SK-N-SH (cell line): Measurements from ENCODE around the gene BCL11B. TPM values are rescaled to one million over a fixed set of nuclear protein-coding genes. Genes with fewer than 3 reads are reported as not detected.

ENCODE experiments used
- CTCF ChIA-PET: fragments of 300-600, 350-600 bp; formaldehyde crosslinking; extraction: SDS; loops from one replicate; lab custom pipeline; 2021; lab: Yijun Ruan, JAX
- POLR2A ChIA-PET: fragments of 350-600 bp; sonication (Branson Sonifier 250); formaldehyde crosslinking; extraction: SDS; loops from one replicate; lab custom pipeline; 2020; ENCODE audit warnings: antibody characterized with exemption, inconsistent platforms; lab: Yijun Ruan, JAX
- DNase-seq: peaks from one replicate; pipeline ENCODE4 v3.0.0; 2012
- H2AFZ ChIP-seq: fragments of 200-600 bp; sonication (generic); 2 replicates; pipeline ENCODE4 v1.8.1; 2016; ENCODE audit warnings: antibody characterized with exemption, mild to moderate bottlenecking, low read depth
- H3F3A ChIP-seq: fragments of 200-600 bp; sonication (generic); replicated peaks from 2 replicates; pipeline ENCODE3; 2016; ENCODE audit warnings: antibody characterized with exemption, mild to moderate bottlenecking; ENCODE audit not compliant: insufficient read depth
- H3K27ac ChIP-seq, 2 experiments: fragments of 200-500 bp in 1 of 2; fragments of 200-600 bp in 1 of 2; sonication (Bioruptor generic) in 1 of 2; sonication (generic), shearing (Covaris generic) in 1 of 2; 2 replicates each; pipeline versions ENCODE4 v1.5.1 to v1.6.1; 2014 to 2016; ENCODE audit warnings: low read depth in 2 of 2, inconsistent platforms in 1 of 2, low read length in 1 of 2, mild to moderate bottlenecking in 1 of 2, mixed read lengths in 1 of 2
- H3K27me3 ChIP-seq: fragments of 200-600 bp; sonication (generic), shearing (Covaris generic); 2 replicates; pipeline ENCODE4 v1.6.1; 2016; ENCODE audit warnings: mixed run types; ENCODE audit not compliant: insufficient read depth
- H3K36me3 ChIP-seq, 2 experiments: fragments of 200-500 bp in 1 of 2; fragments of 200-600 bp in 1 of 2; sonication (Bioruptor generic) in 1 of 2; sonication (generic) in 1 of 2; replicated peaks in 1 of 2; 2 replicates each; pipeline versions ENCODE3 to v1.5.1; 2014 to 2016; ENCODE audit warnings: low read length in 1 of 2, mild to moderate bottlenecking in 1 of 2; ENCODE audit not compliant: insufficient read depth in 2 of 2, control insufficient read depth in 1 of 2
- H3K4me1 ChIP-seq, 2 experiments: fragments of 200-500 bp in 1 of 2; fragments of 200-600 bp in 1 of 2; sonication (Bioruptor generic) in 1 of 2; sonication (generic), shearing (Covaris generic) in 1 of 2; 2 replicates each; pipeline versions ENCODE4 v1.5.1 to v1.6.1; 2014 to 2016; ENCODE audit warnings: low read depth in 1 of 2, low read length in 1 of 2, mixed run types in 1 of 2; ENCODE audit not compliant: insufficient read depth in 2 of 2, control insufficient read depth in 1 of 2
- H3K4me2 ChIP-seq: fragments of 200-600 bp; sonication (generic), shearing (Covaris generic); 2 replicates; pipeline ENCODE4 v1.6.1; 2017; ENCODE audit warnings: mixed run types
- H3K4me3 ChIP-seq, 2 experiments: fragments of 200-500 bp in 1 of 2; fragments of 200-600 bp in 1 of 2; sonication (Bioruptor generic) in 1 of 2; sonication (generic), shearing (Covaris generic) in 1 of 2; 2 replicates each; pipeline versions ENCODE4 v1.5.1 to v1.8.1; 2014 to 2016; ENCODE audit warnings: low read depth in 2 of 2, inconsistent platforms in 1 of 2, low read length in 1 of 2, mild to moderate bottlenecking in 1 of 2, mixed read lengths in 1 of 2, moderate library complexity in 1 of 2
- H3K79me2 ChIP-seq: fragments of 200-600 bp; sonication (generic); 2 replicates; pipeline ENCODE4 v1.8.1; 2017; ENCODE audit warnings: mild to moderate bottlenecking; ENCODE audit not compliant: insufficient read depth
- H3K9ac ChIP-seq: fragments of 200-600 bp; sonication (generic); 2 replicates; pipeline ENCODE4 v1.6.1; 2017; ENCODE audit warnings: mixed run types
- H3K9me2 ChIP-seq: fragments of 200-600 bp; sonication (generic); 2 replicates; pipeline ENCODE4 v1.6.1; 2017; ENCODE audit warnings: mixed run types
- H3K9me3 ChIP-seq: fragments of 200-600 bp; sonication (generic); 2 replicates; pipeline ENCODE4 v1.6.1; 2017; ENCODE audit warnings: mixed run types, mild to moderate bottlenecking, moderate library complexity
- H4K20me1 ChIP-seq: fragments of 200-600 bp; sonication (generic); 2 replicates; pipeline ENCODE4 v1.6.1; 2017; ENCODE audit warnings: mild to moderate bottlenecking, mixed run types; ENCODE audit not compliant: insufficient read depth
- EP300 ChIP-seq, 2 experiments: IDR thresholded peaks; 2 replicates each; pipeline versions ENCODE4 v1.4.0 to v1.6.1; 2012; ENCODE audit warnings: borderline replicate concordance in 1 of 2, low read depth in 1 of 2, low read length in 1 of 2
- EZH2phosphoT487 ChIP-seq: fragments of 200-600 bp; sonication (generic); IDR thresholded peaks from 2 replicates; pipeline ENCODE4 v1.6.1; 2017; ENCODE audit warnings: low read depth, mixed run types, mild to moderate bottlenecking, antibody characterized with exemption, moderate library complexity, borderline replicate concordance
- FOSL2 ChIP-seq: IDR thresholded peaks from 2 replicates; pipeline ENCODE4 v1.4.0; 2012; ENCODE audit warnings: low read depth, mild to moderate bottlenecking, moderate library complexity, borderline replicate concordance
- FOXJ3 ChIP-seq: sonication (generic); formaldehyde crosslinking; IDR thresholded peaks from 2 replicates; pipeline ENCODE4 v1.5.1; 2020; ENCODE audit warnings: mild to moderate bottlenecking, missing genetic modification reagents
- FOXM1 ChIP-seq: IDR thresholded peaks from 2 replicates; pipeline ENCODE4 v1.4.0; 2012; ENCODE audit warnings: low read depth, mild to moderate bottlenecking
- GATA2 ChIP-seq: sonication (generic); formaldehyde crosslinking; IDR thresholded peaks from 2 replicates; pipeline ENCODE4 v1.5.0; 2020; ENCODE audit warnings: mild to moderate bottlenecking, missing genetic modification reagents
- JUND ChIP-seq: IDR thresholded peaks from 2 replicates; pipeline ENCODE4 v1.4.0; 2012
- MXI1 ChIP-seq: IDR thresholded peaks from 2 replicates; pipeline ENCODE4 v1.6.1; 2012; ENCODE audit warnings: mild to moderate bottlenecking, low read depth, low read length, improper control_type of control experiment
- NRF1 ChIP-seq: IDR thresholded peaks from 2 replicates; pipeline ENCODE4 v1.6.1; 2012; ENCODE audit warnings: low read depth, mild to moderate bottlenecking, low read length
- POLR2AphosphoS5 ChIP-seq: IDR thresholded peaks from 2 replicates; pipeline ENCODE4 v1.6.1; 2012; ENCODE audit warnings: low read depth, low read length
- RFX5 ChIP-seq: IDR thresholded peaks from 2 replicates; pipeline ENCODE4 v1.6.1; 2012; ENCODE audit warnings: mild to moderate bottlenecking, improper control_type of control experiment, low read length
- RXRA ChIP-seq: IDR thresholded peaks from 2 replicates; pipeline ENCODE4 v1.4.0; 2012; ENCODE audit warnings: low read depth, mild to moderate bottlenecking, borderline replicate concordance
- SIN3A ChIP-seq: IDR thresholded peaks from 2 replicates; pipeline ENCODE4 v1.6.1; 2012; ENCODE audit warnings: low read depth, mild to moderate bottlenecking, low read length, moderate library complexity, borderline replicate concordance
- SMC3 ChIP-seq: IDR thresholded peaks from 2 replicates; pipeline ENCODE4 v1.6.1; 2012; ENCODE audit warnings: low read depth, low read length, improper control_type of control experiment
- TAF1 ChIP-seq: IDR thresholded peaks from 2 replicates; pipeline ENCODE4 v1.6.1; 2012; ENCODE audit warnings: low read depth, mild to moderate bottlenecking, low read length, moderate library complexity, borderline replicate concordance
- TCF12 ChIP-seq: IDR thresholded peaks from 2 replicates; pipeline ENCODE4 v1.4.0; 2012
- USF1 ChIP-seq: IDR thresholded peaks from 2 replicates; pipeline ENCODE4 v1.4.0; 2012; ENCODE audit warnings: low read depth, borderline replicate concordance
- YY1 ChIP-seq: IDR thresholded peaks from 2 replicates; pipeline ENCODE4 v1.4.0; 2012; ENCODE audit warnings: low read depth, mild to moderate bottlenecking
- WGBS: methylation state at CpG from one replicate; pipeline ENCODE4 v1.1.6; 2017; ENCODE audit warnings: low lambda C conversion rate; 5-methylcytosine and 5-hydroxymethylcytosine counted together
- polyA plus RNA-seq, 3 experiments: library from polyadenylated mRNA; depleted of rRNA; stranded (reverse); fragments of >200 nt; gene quantifications; 2 replicates each; pipeline ENCODE4 v1.2.3, GENCODE V29; 2012
- TF ChIP-seq, protein P1 (sequence below): fragments of 150-350 bp; IDR thresholded peaks from 2 replicates; pipeline ENCODE4 v1.6.1; 2017; ENCODE audit warnings: antibody characterized with exemption, low read length, low read depth, borderline replicate concordance
- TF ChIP-seq, protein P2 (sequence below): IDR thresholded peaks from 2 replicates; pipeline ENCODE4 v1.4.0; 2012; ENCODE audit warnings: low read depth, borderline replicate concordance

Gene BCL11B
- polyA plus RNA-seq, 1 of the 3 experiments (the other 2 are of a cell fraction) = not detected

DNA sequence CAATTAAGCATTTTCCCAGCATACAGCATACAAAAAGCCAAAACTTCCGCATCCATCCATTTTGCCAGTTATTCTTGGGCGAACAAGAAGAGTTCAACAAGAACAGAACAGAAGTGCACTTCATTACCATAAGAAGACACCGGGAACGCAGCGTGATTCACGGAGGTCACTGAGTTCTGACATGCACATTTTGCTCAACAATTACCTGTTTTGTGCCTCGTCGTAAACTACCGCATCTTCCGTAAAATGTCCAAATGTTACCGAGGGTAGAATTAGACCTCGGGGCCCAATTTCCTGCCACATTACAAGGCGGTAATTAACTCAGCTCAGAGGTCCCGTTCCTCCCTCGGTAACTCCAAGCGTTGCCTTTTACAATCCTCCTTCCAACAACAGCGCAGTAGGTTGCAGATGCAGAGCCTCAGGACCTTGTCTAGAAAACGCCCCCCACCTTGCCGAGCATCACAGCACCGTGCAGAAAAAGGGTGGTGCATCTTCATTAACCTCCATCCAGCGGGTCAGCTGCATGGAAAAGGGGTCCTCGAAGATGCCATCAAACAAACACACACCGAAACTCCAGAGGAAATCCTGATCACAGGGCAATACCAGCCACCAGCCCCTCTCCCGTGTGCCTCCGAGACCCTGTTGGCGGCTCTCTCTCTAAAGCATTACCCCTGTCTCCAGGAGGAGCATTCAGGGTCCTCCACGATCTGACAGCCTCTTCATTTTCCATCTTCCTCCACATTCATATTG is 125.2 kb downstream of the BCL11B start:
- CTCF ChIA-PET = no interaction called here
- WGBS = 14% methylated on average over 23 of the region's 27 CpGs
- no peak overlapping the region for H3K27ac ChIP-seq
- no peak overlapping the region for H3K4me2 ChIP-seq
- POLR2A ChIA-PET = no interaction called here
- no peaks in the 10 kb centered on the region for H3F3A ChIP-seq
- no peaks in the 10 kb centered on the region for H3K9me2 ChIP-seq
- peaks cover 44% of the 10 kb centered on the region for H3K27me3 ChIP-seq
- no peaks in the 10 kb centered on the region for H3K36me3 ChIP-seq
- H3K79me2 ChIP-seq = no peaks in the 10 kb centered on the region
- TF ChIP-seq POLR2AphosphoS5 (no peak), FOXJ3 (CRISPR knock-in tag) (no peak), RXRA (no peak), FOSL2 (no peak), SMC3 (no peak), USF1 (no peak), EP300 (IDR thresholded peaks at IDR 0.05; ENCODE audit: borderline replicate concordance in 1 of 2, low read depth in 1 of 2, low read length in 1 of 2) (no peak)
- TF ChIP-seq, protein P1, sequence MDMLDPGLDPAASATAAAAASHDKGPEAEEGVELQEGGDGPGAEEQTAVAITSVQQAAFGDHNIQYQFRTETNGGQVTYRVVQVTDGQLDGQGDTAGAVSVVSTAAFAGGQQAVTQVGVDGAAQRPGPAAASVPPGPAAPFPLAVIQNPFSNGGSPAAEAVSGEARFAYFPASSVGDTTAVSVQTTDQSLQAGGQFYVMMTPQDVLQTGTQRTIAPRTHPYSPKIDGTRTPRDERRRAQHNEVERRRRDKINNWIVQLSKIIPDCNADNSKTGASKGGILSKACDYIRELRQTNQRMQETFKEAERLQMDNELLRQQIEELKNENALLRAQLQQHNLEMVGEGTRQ = no peak
- H3K9ac ChIP-seq = no peak overlapping the region
- H3K9me3 ChIP-seq = no peaks in the 10 kb centered on the region; the same call in 1 of the 2 replicates
- no peak overlapping the region for H2AFZ ChIP-seq
- H3K4me1 ChIP-seq = no peaks in the 10 kb centered on the region
- no peaks in the 10 kb centered on the region for H4K20me1 ChIP-seq
- DNase-seq = no peak
- H3K4me3 ChIP-seq = no peak overlapping the region

DNA sequence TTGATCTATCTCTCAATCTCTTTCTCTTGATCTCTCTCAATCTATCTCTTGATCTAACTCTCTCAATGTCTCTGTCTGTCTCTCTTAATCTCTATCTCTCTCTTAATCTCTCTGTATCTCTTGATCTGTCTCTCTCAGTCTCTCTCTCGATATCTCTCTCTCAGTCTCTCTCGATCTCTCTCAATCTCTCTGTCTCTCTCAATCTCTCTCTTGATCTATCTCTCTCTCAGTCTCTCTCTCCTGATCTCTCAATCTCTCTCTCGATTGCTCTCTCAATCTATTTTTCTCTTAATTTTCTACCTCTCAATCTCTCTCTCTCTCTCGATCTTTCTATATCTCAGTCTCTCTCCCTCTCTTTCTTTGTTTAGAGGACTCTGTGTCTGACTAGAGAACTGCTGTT is 126.7 kb downstream of the BCL11B start:
- Histone ChIP-seq H3K36me3 (no peaks in the 10 kb centered on the region), H3K4me3 (no peak overlapping the region), H3K4me1 (no peaks in the 10 kb centered on the region), H3K27me3 (peaks cover 44% of the 10 kb centered on the region), H3K4me2 (no peak overlapping the region), H3K9ac (no peak overlapping the region), H4K20me1 (no peaks in the 10 kb centered on the region), H3K27ac (no peak overlapping the region), H3K9me3 (no peaks in the 10 kb centered on the region), H3K9me2 (no peaks in the 10 kb centered on the region), H3F3A (no peaks in the 10 kb centered on the region), H2AFZ (no peak overlapping the region), H3K79me2 (no peaks in the 10 kb centered on the region)
- ChIA-PET POLR2A (no interaction called here), CTCF (no interaction called here)
- 6% methylated on average over 4 of the region's 4 CpGs for WGBS
- DNase-seq = no peak
- TF ChIP-seq FOXM1 (no peak), YY1 (no peak), MXI1 (no peak), TAF1 (no peak), RFX5 (no peak), GATA2 (no peak), FOSL2 (no peak), NRF1 (no peak), FOXJ3 (CRISPR knock-in tag) (no peak), TCF12 (no peak), EZH2phosphoT487 (no peak), SIN3A (no peak), JUND (no peak)
- TF ChIP-seq, protein P2, sequence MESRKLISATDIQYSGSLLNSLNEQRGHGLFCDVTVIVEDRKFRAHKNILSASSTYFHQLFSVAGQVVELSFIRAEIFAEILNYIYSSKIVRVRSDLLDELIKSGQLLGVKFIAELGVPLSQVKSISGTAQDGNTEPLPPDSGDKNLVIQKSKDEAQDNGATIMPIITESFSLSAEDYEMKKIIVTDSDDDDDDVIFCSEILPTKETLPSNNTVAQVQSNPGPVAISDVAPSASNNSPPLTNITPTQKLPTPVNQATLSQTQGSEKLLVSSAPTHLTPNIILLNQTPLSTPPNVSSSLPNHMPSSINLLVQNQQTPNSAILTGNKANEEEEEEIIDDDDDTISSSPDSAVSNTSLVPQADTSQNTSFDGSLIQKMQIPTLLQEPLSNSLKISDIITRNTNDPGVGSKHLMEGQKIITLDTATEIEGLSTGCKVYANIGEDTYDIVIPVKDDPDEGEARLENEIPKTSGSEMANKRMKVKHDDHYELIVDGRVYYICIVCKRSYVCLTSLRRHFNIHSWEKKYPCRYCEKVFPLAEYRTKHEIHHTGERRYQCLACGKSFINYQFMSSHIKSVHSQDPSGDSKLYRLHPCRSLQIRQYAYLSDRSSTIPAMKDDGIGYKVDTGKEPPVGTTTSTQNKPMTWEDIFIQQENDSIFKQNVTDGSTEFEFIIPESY = no peak
- TF ChIP-seq, protein P1 = no peak
